GM18909 (cell line): ENCODE measurements around the gene RPLP2.

ENCODE experiments used
- ATAC-seq: cut with Tn5 transposase; IDR thresholded peaks from one replicate; pipeline ENCODE4 v1.9.1; 2021; ENCODE audit warnings: mild to moderate bottlenecking; ENCODE audit not compliant: unreplicated experiment, poor library complexity

The RPLP2 gene

DNA sequence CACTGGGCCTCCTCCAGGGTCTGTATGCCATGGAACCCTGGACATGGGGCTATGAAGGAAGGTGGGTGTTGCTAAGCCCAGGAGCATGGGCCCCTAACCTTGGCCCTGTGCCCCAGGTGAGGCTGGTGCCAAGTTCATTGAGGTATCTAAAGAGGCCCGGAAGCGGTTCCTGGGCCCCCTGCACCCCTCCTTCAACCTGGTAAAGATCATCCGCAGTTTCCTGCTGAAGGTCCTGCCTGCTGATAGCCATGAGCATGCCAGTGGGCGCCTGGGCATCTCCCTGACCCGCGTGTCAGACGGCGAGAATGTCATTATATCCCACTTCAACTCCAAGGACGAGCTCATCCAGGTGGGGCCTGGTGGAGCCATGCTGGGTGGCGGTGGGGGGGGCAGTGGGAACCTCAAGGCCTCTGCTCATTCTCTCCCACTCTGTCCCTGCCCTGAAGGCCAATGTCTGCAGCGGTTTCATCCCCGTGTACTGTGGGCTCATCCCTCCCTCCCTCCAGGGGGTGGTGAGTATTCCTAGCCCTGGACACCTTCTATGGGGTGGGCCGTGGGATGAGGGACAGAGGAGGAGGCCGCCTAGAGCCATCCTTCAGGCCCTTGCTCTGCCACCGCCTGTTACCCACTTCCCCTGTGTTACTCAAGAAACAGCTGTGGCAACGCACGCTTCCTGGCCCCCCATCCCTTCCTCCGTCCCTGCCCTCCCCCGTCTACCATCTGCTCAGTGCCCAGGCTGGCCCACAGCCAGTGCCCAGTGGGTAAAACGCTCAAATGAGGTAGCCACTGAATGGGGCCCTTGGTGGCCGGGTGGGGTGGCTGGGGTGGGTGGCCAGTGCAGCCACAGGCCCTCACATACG, 12.0 kb downstream of the RPLP2 start:
- no peak for ATAC-seq

DNA sequence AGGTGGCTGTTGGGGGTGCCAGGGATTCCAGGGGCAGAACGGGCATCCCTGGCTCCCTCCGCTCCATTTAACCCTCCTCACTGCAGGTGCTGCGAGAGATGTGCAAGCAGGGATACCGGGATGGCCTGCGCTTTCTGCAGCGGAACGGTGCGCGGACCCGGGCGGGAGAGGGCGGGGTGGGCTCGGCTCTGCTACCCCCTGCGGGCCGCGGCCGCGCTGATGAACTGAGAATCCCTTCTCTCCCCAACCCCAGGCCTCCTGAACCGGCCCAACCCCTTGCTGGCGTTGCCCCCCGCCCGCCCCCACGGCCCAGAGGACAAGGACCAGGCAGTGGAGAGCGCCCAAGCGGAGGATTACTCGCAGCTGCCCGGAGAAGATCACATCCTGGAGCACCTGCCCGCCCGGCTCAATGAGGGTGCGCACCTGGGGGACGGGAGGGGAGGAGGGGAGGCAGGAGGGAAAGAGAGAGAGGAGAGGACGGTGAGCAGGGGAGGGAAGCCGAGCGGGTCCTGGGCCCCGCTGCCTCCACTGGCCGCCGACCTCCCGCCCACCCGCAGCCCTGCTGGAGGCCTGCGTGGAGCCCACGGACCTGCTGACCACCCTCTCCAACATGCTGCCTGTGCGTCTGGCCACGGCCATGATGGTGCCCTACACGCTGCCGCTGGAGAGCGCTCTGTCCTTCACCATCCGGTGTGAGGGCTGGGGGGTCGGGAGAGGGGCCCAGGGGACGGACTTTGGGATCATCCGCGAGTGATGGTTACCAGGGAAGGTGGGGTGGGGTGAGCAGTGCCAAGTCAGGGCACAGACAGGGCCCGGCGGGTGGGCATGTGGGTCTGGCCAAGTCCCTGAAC, 13.9 kb downstream of the RPLP2 start:
- ATAC-seq, result no peak

DNA sequence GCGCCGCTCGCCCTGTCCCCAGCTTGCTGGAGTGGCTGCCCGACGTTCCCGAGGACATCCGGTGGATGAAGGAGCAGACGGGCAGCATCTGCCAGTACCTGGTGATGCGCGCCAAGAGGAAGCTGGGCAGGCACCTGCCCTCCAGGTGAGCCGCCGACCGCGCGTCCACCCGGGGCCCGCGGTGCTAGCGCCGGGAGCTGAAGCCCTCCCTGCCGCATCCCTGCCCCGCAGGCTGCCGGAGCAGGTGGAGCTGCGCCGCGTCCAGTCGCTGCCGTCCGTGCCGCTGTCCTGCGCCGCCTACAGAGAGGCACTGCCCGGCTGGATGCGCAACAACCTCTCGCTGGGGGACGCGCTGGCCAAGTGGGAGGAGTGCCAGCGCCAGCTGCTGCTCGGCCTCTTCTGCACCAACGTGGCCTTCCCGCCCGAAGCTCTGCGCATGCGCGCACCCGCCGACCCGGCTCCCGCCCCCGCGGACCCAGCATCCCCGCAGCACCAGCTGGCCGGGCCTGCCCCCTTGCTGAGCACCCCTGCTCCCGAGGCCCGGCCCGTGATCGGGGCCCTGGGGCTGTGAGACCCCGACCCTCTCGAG, 14.6 kb downstream of the RPLP2 start:
- ATAC-seq, result no peak

DNA sequence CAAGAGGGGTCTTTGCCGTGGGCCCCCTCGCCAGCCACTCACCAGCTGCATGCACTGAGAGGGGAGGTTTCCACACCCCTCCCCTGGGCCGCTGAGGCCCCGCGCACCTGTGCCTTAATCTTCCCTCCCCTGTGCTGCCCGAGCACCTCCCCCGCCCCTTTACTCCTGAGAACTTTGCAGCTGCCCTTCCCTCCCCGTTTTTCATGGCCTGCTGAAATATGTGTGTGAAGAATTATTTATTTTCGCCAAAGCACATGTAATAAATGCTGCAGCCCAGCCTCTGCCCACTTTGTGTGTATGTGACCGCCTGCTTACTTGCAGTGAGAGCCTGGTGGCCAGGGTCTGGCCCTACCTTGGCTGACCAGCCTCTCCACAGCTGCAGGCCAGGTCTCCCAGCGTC, 15.2 kb downstream of the RPLP2 start:
- ATAC-seq, result no peak

DNA sequence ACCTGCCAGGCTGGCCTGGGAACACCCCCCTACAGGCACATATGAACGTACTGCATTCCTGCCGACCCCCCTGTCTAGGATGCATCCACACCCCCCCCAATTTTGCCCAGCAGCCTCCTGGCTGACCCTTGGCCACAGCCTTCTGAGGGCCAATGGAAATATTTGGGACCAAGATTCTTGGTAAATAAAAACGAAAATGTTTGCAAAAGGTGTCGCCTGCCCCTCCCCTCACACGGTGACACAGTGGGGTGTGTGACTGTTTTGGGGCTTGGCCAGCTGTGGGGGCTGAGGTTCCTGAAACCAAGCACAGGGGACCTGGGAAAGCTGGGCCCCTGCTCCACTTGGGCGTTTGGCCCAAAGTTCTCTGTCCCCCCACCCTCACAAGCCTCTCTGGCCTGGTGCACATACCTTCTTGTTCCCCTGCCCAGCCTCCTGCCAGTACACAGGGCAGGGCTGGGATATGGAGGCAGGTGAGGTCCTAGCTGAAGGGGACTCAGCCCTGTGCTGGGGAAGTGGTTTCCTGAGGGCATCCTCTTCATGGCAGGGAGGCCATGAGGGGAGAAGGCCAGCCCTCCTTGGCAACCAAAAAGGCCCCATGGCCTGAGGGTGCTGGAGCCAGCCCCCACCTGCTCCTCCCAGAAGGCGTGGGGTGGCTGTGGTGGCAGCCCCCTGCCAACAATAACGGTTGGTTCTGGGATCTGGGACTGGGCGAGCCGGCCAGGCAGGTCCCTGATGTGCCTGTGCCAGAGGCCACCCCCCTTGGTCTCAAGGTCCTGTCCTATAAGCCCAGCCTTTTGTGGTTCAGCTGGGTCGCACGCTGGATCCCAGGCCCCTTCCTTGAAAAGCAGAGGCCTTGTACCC, 15.8 kb downstream of the RPLP2 start:
- no peak for ATAC-seq

DNA sequence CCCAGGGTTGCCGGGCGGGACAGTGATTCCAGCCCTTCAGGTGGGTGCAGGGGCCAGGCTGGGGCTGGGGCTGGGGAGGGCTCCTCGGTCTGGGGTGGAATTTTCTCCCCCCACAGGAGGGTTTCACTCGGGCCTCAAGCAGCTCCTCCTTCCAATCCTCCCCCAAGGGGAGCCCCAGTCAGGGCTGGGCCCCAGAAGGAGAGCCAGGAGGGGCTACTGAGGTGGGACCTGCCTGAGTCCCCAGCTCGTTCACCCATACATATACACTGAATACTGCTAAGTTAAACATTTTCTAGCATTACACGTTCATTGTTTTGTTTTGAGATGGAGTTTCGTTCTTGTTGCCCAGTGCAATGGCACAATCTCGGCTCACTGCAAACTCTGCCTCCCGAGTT, 16.5 kb downstream of the RPLP2 start:
- ATAC-seq, result no peak

DNA sequence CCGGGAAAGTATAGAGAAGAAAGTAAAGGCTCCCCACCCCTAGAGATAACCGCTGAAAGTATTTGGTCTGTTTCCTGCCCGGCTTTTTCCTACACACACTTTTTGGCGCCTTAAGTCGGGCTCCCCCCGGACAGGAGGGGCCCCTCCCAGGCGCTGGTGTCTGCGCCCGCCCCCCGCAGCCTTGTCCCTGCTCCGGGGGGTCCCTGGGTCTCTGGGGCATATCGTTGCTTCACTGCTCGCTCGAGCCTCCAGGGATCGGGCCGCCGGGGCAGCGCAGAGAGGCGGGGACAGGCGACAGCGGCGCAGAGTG, 17.0 kb downstream of the RPLP2 start:
- ATAC-seq, result no peak

DNA sequence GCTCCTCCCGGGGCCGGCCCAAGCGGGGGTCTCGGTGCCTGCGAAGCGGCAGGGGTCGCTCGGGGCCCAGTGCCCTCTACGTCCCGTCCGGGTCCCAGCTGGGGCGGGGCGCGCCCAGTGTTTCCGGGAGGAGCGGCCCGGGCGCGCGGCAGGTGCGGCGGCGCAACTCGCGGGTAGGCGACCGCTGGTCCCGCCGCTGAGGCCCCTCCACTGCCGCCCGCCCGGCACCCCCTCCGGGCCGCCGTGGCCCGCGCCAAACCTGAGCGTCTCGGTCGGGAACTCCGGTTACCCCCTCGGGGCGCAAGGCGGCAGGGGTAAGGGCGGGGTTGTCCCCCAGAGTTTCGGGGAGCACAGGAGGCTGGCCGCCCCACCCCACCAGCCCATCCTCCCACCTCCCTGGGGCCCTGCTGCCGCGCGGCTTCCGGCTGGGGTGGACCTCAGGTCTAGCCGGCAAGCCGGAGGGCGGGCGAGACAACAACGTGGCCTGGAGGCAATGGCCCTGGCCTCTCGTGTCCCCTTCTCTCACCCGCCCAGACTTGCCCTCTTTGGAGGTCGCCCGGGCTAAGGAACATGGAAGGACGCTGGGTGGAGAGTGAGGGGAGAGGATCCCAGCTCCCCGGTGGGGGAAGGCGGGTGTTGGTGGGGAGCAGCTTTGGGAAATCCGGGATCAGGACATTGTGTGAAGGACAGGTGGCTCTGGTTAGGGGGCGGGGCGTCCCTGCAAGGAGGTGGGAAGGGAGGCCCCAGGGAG, 17.6 kb downstream of the RPLP2 start:
- no peak for ATAC-seq

DNA sequence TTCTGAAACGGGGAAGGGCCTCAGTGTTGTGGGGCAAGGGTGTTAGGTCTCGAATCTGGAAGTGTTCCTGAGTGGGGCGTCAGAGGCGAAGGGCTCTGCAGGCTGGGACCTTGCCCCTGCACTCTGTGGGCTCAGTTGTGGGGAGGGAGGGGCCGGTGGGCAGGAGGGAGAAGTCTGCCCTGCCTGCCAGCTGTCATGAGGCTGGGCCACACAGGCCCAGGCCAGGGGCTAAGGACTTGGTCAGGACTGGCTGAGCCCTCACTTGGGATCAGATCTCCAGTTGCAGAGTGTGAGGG, 18.1 kb downstream of the RPLP2 start, which contains the start of gene CRACR2B:
TSS of gene CRACR2B (plus strand) at position 23 of the 296 bp plus-strand sequence. CDS start 689 bp downstream, outside the sequence.
- no peak for ATAC-seq

DNA sequence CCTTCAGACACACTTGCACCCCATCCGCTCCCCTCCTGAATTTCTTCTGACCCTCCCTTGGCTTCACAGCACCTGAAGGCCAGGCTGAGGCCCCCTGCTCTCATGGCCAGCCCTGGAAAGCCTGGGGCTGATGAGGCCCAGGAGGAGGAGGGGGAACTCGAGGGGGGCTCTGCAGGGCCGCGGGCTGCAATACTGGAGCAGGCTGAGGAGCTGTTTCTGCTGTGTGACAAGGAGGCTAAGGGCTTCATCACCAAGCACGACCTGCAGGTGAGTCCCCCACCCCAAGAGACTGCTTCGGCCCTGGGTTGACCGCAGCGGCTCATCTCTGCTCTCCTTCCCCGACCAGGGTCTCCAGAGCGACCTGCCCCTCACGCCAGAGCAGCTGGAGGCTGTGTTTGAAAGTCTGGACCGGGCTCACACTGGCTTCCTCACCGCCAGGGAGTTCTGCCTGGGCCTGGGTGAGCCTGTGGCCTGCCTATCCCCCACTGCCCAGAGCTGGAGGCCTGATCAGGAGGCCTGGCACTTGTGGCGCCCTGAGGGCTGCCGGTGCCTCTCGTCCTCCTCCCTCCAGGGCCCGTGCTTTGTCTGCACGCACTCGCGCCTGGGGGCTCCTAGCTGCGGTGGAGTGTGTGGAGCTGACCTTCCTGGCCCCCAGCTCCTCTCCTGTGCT, 18.9 kb downstream of the RPLP2 start:
- ATAC-seq, result no peak

DNA sequence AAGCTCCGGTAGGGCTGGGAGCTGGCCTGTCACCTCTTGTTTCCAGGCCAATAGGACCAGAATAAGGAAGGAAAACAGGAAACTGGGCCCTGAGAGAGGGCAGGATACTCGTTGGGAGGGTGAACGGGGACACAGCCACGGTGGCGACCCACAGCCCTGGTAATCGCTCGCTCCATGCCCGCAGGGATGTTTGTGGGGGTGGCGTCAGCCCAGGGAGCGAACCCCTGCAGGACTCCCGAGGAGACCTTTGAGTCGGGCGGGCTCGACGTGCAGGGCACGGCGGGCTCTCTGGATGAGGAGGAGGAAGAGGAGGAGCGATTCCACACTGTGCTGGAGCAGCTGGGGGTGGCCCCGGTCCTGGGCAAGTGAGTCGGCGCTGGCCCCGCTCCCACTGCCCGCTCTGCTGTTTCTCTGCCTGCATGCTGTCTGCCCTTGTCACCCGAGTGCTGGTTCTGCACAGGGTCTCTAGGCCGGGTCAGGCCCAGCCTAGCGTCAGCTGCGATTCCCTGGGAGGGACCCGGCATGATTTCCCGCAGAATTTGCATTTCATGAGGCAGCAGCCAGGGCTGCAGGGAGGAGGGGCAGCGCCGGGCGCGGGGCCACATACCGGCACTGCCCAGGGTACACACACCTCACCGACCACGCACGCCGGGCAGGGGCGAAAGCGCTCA, 19.5 kb downstream of the RPLP2 start:
- ATAC-seq, result no peak

DNA sequence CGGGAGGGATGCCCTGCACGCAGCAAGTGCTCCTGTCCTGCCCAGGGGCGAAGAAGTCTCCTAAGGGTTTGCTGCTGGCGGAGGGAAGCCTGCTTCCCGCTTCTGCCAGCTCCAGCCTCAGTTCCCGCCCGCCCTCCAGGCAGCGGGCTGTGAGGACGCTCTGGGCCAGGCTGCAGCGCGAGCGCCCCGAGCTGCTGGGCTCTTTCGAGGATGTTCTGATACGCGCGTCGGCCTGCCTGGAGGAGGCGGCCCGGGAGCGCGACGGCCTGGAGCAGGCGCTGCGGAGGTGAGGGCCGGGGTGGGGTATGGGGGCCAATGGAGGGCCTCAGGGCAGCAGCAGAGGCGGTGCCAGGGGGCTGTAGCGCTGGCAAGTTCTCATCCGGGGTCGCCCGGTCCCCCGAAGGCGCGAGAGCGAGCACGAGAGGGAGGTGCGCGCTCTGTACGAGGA, 20.1 kb downstream of the RPLP2 start:
- ATAC-seq, result no peak

DNA sequence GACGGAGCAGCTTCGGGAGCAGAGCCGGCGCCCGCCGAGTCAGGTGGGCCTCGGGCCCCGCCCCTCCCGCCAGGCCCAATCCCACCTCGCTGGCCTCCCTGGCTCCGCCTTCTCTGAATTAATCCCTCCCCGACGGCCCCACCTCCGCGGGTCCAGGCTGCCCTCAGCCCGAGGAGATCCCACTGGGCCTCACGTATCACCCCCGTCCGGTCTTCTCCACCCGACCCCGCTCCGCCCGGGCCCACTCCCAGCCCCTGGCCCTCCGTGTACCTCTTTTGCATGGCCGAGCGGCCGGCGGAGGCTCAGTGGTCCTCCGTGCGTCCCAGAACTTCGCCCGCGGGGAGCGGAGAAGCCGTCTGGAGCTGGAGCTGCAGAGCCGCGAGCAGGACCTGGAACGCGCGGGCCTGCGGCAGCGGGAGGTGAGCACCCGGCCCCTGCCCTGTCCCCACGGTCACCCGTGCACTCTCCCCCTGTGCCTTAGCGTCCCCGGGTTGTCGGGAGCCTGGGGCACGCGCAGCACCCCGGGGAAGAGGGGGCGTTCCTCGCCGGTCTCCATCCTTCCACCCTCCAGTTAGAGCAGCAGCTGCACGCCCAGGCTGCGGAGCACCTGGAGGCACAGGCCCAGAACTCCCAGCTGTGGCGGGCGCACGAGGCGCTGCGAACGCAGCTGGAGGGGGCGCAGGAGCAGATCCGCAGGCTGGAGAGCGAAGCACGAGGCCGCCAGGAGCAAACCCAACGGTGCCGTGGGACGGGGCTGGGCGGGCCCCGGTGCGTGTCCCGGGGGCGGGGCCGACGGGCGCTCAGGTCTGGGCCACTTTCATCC, 20.7 kb downstream of the RPLP2 start:
- ATAC-seq, result no peak

DNA sequence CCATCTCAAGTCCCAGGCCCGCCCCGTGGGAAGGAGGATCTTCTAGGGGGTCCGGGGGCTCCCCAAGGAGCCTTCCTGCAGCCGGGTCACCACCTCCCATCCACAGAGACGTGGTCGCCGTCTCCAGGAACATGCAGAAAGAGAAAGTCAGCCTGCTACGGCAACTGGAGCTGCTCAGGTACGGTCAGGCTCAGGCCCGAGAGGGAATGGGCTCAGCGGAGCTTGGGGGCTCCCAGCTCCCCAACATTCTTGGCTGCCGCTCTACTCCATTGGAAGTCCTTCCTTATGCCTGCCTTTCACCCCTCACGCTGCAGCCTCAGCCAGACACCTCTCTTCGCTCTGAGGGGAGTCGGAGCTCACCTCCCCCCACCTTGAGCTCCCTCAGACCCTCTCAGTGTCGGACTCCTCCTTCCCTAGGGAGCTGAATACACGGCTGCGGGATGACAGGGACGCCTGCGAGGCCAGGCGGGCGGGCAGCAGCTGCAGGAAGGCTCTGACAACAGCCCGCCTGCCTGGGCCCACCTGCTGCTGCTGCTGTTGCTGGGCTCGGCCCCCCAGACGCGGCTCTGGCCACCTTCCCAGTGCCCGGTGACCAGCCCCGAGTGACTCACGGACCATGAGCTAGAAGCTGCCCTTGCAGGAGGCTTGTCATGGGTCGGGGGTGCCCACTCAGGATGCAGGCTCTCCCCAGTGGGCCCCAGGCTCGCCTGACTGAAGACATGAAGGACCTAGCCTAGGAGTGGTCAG, 21.5 kb downstream of the RPLP2 start:
- no peak for ATAC-seq

DNA sequence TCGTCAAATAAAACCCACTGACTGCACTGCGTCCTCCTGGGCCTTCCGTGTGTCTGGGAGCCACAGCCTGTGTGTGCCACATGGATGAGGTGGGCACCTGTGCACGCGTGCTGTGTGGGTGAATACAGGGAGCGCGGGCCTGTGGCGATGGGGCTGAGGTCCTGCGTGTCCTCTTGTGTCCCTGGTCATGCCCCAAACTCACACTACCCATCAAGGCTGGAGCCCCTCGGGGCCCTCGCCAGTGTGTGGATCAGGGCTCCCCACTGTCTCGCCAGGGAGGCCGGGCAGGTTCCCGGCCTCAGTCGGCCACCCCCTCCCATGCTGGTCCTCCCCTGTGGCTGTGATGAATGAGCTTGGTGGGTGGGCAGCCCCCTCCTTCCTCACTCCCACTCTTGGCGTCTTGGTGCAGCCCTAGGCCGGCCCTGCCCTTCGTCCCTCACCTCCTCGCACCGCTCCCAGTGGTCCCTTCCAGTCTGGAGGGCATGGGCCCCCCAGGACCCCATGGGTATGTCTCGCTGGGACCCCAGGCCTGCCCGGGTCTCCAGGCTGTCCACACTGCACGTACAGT, 22.3 kb downstream of the RPLP2 start:
- ATAC-seq, result no peak

DNA sequence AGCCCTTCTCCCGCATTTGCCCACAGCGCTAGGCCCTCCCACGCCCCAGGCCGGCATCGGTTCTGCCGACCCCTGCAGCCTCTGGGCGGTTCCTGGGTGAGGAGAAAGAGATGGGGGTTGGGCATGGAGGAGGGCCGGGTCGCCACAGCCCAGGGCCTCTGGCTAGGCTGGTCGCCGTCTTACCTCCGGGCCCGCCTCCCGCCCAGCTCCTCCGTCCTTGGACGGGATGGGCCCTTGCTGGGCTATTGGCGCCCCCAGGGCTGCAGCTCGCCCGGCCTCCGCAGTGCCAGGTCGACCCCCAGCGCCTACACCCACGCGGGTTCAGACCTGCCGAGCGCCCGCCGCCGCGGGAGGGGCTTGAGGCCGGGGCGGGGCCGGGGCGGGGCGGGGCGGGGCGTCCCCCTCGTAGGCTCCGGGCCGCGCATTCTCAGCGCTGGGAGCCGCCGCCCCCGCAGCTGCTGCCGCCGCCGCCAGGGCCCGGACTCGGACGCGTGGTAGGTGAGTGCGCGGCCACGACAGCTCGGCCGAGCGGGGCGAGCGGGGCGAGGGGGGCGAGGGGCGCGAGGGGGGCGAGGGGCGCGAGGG, 22.9 kb downstream of the RPLP2 start, which contains the start of gene CD151:
TSS of gene CD151 (plus strand) at position 424 of the 585 bp plus-strand sequence. CDS start 3,118 bp downstream, outside the sequence.
- ATAC-seq, result no peak
